ENCODE results near the gene KCNK3. TPM values are rescaled to one million over a fixed set of nuclear protein-coding genes. Genes with fewer than 3 reads are reported as not detected.

KCNK3 gene
- polyA plus RNA-seq, 1 donor (not counting 4 experiments of a cell fraction or from before 2014, with no cell fraction given): not detected

GRCh38 chr2:26723991-26724750, 31.6 kb downstream of the KCNK3 start:
- no peaks in the 10 kb centered on the region for H3K4me1 ChIP-seq (ENCODE audit: control insufficient read depth, extremely low read depth, insufficient read depth, low read length)
- no peak overlapping the region for H3K9ac ChIP-seq (ENCODE audit: control insufficient read depth, extremely low read depth, insufficient read depth, low read length)
- H3K27me3 ChIP-seq (ENCODE audit: control insufficient read depth, extremely low read depth, insufficient read depth, low read length): peaks cover 6% of the 10 kb centered on the region
- H2AFZ ChIP-seq (ENCODE audit: control insufficient read depth, low read length): no peak overlapping the region
- no peak for DNase-seq (ENCODE audit: low read depth, low spot score)
- H3K79me2 ChIP-seq (ENCODE audit: control insufficient read depth, insufficient read depth, low read length): no peaks in the 10 kb centered on the region
- no peak overlapping the region for H3K4me2 ChIP-seq (ENCODE audit: control insufficient read depth, extremely low read depth, insufficient read depth, low read depth, low read length)
- no peaks in the 10 kb centered on the region for H3K9me1 ChIP-seq (ENCODE audit: control insufficient read depth, extremely low read depth, insufficient read depth, low read length)
- no peak overlapping the region for H3K27ac ChIP-seq (ENCODE audit: control insufficient read depth, insufficient read depth, low read length)
- TF ChIP-seq CTCF (optimal IDR thresholded peaks at IDR 0.05 in 1 of 3, IDR thresholded peaks at IDR 0.05 in 1 of 3, conservative IDR thresholded peaks at IDR 0.05 in 1 of 3; ENCODE audit: extremely low read depth in 1 of 3, insufficient read depth in 2 of 3, low read length in 3 of 3) (no peak), EZH2 (IDR thresholded peaks at IDR 0.05; ENCODE audit: low read length) (no peak)
- H3K36me3 ChIP-seq (ENCODE audit: control insufficient read depth in 2 of 2, extremely low read depth in 1 of 2, insufficient read depth in 2 of 2, low read length in 2 of 2): no peaks in the 10 kb centered on the region
- H3K9me3 ChIP-seq (ENCODE audit: control insufficient read depth, low read depth, low read length): no peaks in the 10 kb centered on the region
- no peak overlapping the region for H3K4me3 ChIP-seq (ENCODE audit: control insufficient read depth in 2 of 3, extremely low read depth in 1 of 3, insufficient read depth in 2 of 3, low read depth in 1 of 3, low read length in 3 of 3)
- no peaks in the 10 kb centered on the region for H4K20me1 ChIP-seq (ENCODE audit: control insufficient read depth, extremely low read depth, insufficient read depth, low read length)
- dilution Hi-C loops (cut with MboI; ENCODE audit: extremely low pct_ligation_motif_present, low sequenced_read_pairs): no loop called here
- FAIRE-seq: no peak

- TF ChIP-seq EZH2 (IDR thresholded peaks at IDR 0.05; ENCODE audit: low read length): no peak
- TF ChIP-seq CTCF (optimal IDR thresholded peaks at IDR 0.05 in 1 of 3, IDR thresholded peaks at IDR 0.05 in 1 of 3, conservative IDR thresholded peaks at IDR 0.05 in 1 of 3; ENCODE audit: extremely low read depth in 1 of 3, insufficient read depth in 2 of 3, low read length in 3 of 3): no peak
- Histone ChIP-seq H3K9me3 (ENCODE audit: control insufficient read depth, low read depth, low read length) (no peaks in the 10 kb centered on the region), H4K20me1 (ENCODE audit: control insufficient read depth, extremely low read depth, insufficient read depth, low read length) (no peaks in the 10 kb centered on the region), H3K9me1 (ENCODE audit: control insufficient read depth, extremely low read depth, insufficient read depth, low read length) (no peaks in the 10 kb centered on the region), H3K4me2 (ENCODE audit: control insufficient read depth, extremely low read depth, insufficient read depth, low read depth, low read length) (no peak overlapping the region), H3K36me3 (ENCODE audit: control insufficient read depth in 2 of 2, extremely low read depth in 1 of 2, insufficient read depth in 2 of 2, low read length in 2 of 2) (no peaks in the 10 kb centered on the region), H2AFZ (ENCODE audit: control insufficient read depth, low read length) (no peak overlapping the region), H3K4me3 (ENCODE audit: control insufficient read depth in 2 of 3, extremely low read depth in 1 of 3, insufficient read depth in 2 of 3, low read depth in 1 of 3, low read length in 3 of 3) (no peak overlapping the region), H3K4me1 (ENCODE audit: control insufficient read depth, extremely low read depth, insufficient read depth, low read length) (no peaks in the 10 kb centered on the region), H3K27ac (ENCODE audit: control insufficient read depth, insufficient read depth, low read length) (no peak overlapping the region), H3K9ac (ENCODE audit: control insufficient read depth, extremely low read depth, insufficient read depth, low read length) (no peak overlapping the region), H3K79me2 (ENCODE audit: control insufficient read depth, insufficient read depth, low read length) (no peaks in the 10 kb centered on the region), H3K27me3 (ENCODE audit: control insufficient read depth, extremely low read depth, insufficient read depth, low read length) (peaks cover 6% of the 10 kb centered on the region)
- FAIRE-seq (no peak), DNase-seq (ENCODE audit: low read depth, low spot score) (no peak)
- dilution Hi-C loops (cut with MboI; ENCODE audit: extremely low pct_ligation_motif_present, low sequenced_read_pairs): no loop called here
Observed at GRCh38 chr2:26724784-26725520, 32.4 kb downstream of the KCNK3 start.
